GM21526 (cell line): Measurements from ENCODE around the gene RNF145.

Experiments
- ATAC-seq: cut with Tn5 transposase; IDR thresholded peaks from one replicate; pipeline ENCODE4 v1.9.1; 2021; ENCODE audit warnings: moderate library complexity; ENCODE audit not compliant: unreplicated experiment, low FRiP score

RNF145 gene

GRCh38 chr5:159198063-159199036 lies 11.0 kb downstream of the RNF145 start:
- peak; percentile 92 for ATAC-seq

- no peak for ATAC-seq
Measured at GRCh38 chr5:159195775-159196174, 13.6 kb downstream of the RNF145 start.

- no peak for ATAC-seq
Measured at GRCh38 chr5:159190170-159190569, 19.2 kb downstream of the RNF145 start.

GRCh38 chr5:159189310-159189709 lies 20.0 kb downstream of the RNF145 start:
- ATAC-seq = no peak

GRCh38 chr5:159187719-159188118 lies 21.6 kb downstream of the RNF145 start:
- ATAC-seq = no peak

- ATAC-seq = no peak
Measured at GRCh38 chr5:159186319-159186718, 23.0 kb downstream of the RNF145 start.

GRCh38 chr5:159185773-159186172 lies 23.6 kb downstream of the RNF145 start:
- ATAC-seq = no peak

GRCh38 chr5:159184858-159185381 lies 24.4 kb downstream of the RNF145 start:
- ATAC-seq = no peak

- no peak for ATAC-seq
Measured at GRCh38 chr5:159184236-159184635, 25.1 kb downstream of the RNF145 start.

GRCh38 chr5:159183247-159183646 lies 26.1 kb downstream of the RNF145 start:
- no peak for ATAC-seq

- ATAC-seq = no peak
Measured at GRCh38 chr5:159182691-159183090, 26.7 kb downstream of the RNF145 start.

GRCh38 chr5:159181651-159182050 lies 27.7 kb downstream of the RNF145 start:
- ATAC-seq = no peak

- ATAC-seq = peak; percentile 63
Measured at GRCh38 chr5:159181152-159181551, 28.2 kb downstream of the RNF145 start.

GRCh38 chr5:159179529-159180305 lies 29.6 kb downstream of the RNF145 start:
- no peak for ATAC-seq

- ATAC-seq = peak; percentile 53
Measured at GRCh38 chr5:159178978-159179377, 30.4 kb downstream of the RNF145 start.

GRCh38 chr5:159175547-159175946 lies 33.8 kb downstream of the RNF145 start:
- ATAC-seq = no peak

GRCh38 chr5:159174511-159175168 lies 34.7 kb downstream of the RNF145 start:
- no peak for ATAC-seq

- no peak for ATAC-seq
Measured at GRCh38 chr5:159171274-159171673, 38.1 kb downstream of the RNF145 start.

- ATAC-seq = no peak
Measured at GRCh38 chr5:159170021-159170420, 39.3 kb downstream of the RNF145 start.

GRCh38 chr5:159166416-159166815 lies 42.9 kb downstream of the RNF145 start:
- ATAC-seq = no peak

- no peak for ATAC-seq
Measured at GRCh38 chr5:159163701-159164046, 45.7 kb downstream of the RNF145 start.
